Measurements from ENCODE around the gene DENND2C. TPM values are rescaled to one million over a fixed set of nuclear protein-coding genes. Genes with fewer than 3 reads are reported as not detected.

Gene DENND2C
- total and polyA plus RNA-seq, 12 donors = 0.91 to 4.2 (median 1.9) TPM

DNA sequence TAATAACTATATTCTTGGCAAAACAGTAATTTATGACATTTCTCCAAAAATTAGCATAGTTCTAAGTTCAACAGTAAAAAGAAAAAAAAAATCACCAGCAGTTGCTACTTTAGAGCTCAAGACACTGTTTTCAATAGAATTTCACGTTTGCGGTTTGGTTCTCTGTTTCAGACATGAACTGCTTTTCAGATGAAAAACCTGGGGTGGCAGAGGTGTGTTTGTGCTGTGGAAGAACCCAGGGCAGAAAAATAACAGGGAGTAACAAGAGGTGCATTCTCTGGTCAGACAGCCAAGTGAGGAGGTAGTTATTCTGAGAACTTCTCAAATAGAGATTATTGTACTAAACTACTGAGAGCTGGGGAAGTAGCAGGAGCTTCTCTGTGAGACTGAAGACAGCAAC, 37.8 kb upstream of the DENND2C start:
- H3K27me3 ChIP-seq = no peaks in the 10 kb centered on the region
- H3K27ac ChIP-seq = no peak overlapping the region
- no peak for TF ChIP-seq POLR2A (IDR thresholded peaks at IDR 0.05)
- TF ChIP-seq, protein P1, sequence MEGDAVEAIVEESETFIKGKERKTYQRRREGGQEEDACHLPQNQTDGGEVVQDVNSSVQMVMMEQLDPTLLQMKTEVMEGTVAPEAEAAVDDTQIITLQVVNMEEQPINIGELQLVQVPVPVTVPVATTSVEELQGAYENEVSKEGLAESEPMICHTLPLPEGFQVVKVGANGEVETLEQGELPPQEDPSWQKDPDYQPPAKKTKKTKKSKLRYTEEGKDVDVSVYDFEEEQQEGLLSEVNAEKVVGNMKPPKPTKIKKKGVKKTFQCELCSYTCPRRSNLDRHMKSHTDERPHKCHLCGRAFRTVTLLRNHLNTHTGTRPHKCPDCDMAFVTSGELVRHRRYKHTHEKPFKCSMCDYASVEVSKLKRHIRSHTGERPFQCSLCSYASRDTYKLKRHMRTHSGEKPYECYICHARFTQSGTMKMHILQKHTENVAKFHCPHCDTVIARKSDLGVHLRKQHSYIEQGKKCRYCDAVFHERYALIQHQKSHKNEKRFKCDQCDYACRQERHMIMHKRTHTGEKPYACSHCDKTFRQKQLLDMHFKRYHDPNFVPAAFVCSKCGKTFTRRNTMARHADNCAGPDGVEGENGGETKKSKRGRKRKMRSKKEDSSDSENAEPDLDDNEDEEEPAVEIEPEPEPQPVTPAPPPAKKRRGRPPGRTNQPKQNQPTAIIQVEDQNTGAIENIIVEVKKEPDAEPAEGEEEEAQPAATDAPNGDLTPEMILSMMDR (IDR thresholded peaks at IDR 0.05) = no peak
- 81 to 90% (median 84%) methylated on average over 2 of the region's 2 CpGs for WGBS, 4 donors
- H3K4me1 ChIP-seq (replicated peaks in 1 of 2) = no peaks in the 10 kb centered on the region
- intact Hi-C loops (cut with DNase I) = no loop called here
- no peak for DNase-seq
- peaks cover 0 to 55% of the 10 kb centered on the region in 2 donors for H3K36me3 ChIP-seq (replicated peaks in 1 of 2)
- no peak overlapping the region for H3K4me3 ChIP-seq
- no peaks in the 10 kb centered on the region for H3K9me3 ChIP-seq (replicated peaks in 1 of 3)

DNA sequence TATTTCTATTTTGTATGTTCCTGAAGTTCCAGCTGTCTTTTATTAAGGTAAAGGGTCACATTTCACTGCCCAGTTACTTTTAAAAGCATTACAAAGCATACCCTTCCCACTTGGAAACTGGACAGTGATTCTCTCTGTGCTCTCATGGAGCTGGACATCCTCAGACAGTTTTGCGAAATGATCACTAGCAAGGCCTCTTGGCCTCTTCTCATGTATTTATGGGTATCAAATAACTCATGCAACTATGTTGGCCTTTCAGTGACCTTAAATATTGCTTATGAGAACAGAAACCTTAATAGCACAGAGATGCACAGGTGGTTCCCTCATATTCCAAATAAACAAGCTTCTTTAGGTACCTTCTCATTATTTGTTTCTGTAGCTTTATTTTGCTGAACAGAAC, 33.4 kb upstream of the DENND2C start:
- no peaks in the 10 kb centered on the region for H3K27me3 ChIP-seq
- intact Hi-C loops (cut with DNase I) = no loop called here
- H3K4me1 ChIP-seq (replicated peaks in 1 of 2) = no peaks in the 10 kb centered on the region
- no peaks in the 10 kb centered on the region for H3K9me3 ChIP-seq (replicated peaks in 1 of 3)
- TF ChIP-seq POLR2A (IDR thresholded peaks at IDR 0.05) = no peak
- TF ChIP-seq, protein P1 (IDR thresholded peaks at IDR 0.05) = no peak
- H3K27ac ChIP-seq = no peak overlapping the region
- WGBS, 4 donors = 93 to 98% (median 96%) methylated on average over 1 of the region's 1 CpG
- H3K4me3 ChIP-seq = no peak overlapping the region
- no peak for DNase-seq
- H3K36me3 ChIP-seq (replicated peaks in 1 of 2) = peaks cover 0 to 30% of the 10 kb centered on the region in 2 donors

DNA sequence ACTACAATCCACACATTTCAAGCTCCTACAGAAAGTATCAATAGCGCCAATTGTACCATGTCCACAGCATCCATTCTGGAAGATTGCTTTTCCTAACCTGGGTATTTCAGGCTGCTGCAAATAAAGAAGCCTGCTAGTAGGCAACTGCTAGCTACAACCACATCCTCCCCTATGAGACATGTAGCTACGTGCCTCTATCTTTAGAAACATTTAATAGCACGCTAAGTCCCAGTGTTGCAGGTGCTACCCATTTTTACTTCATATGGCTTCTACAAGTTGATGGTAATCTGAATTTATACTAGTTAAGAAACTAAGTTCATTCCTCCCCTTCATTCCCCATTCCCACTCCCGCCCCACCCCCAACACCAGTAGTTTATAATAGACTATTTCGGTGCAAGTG, 32.9 kb upstream of the DENND2C start:
- H3K9me3 ChIP-seq (replicated peaks in 1 of 3) = no peaks in the 10 kb centered on the region
- intact Hi-C loops (cut with DNase I) = no loop called here
- TF ChIP-seq POLR2A (IDR thresholded peaks at IDR 0.05) = no peak
- TF ChIP-seq, protein P1 (IDR thresholded peaks at IDR 0.05) = no peak
- H3K4me1 ChIP-seq (replicated peaks in 1 of 2) = no peaks in the 10 kb centered on the region
- H3K27ac ChIP-seq = no peak overlapping the region
- WGBS, 4 donors = 89 to 96% (median 93%) methylated on average over 5 of the region's 5 CpGs
- H3K4me3 ChIP-seq = no peak overlapping the region
- H3K36me3 ChIP-seq (replicated peaks in 1 of 2) = peaks cover 0 to 25% of the 10 kb centered on the region in 2 donors
- H3K27me3 ChIP-seq = no peaks in the 10 kb centered on the region
- no peak for DNase-seq

DNA sequence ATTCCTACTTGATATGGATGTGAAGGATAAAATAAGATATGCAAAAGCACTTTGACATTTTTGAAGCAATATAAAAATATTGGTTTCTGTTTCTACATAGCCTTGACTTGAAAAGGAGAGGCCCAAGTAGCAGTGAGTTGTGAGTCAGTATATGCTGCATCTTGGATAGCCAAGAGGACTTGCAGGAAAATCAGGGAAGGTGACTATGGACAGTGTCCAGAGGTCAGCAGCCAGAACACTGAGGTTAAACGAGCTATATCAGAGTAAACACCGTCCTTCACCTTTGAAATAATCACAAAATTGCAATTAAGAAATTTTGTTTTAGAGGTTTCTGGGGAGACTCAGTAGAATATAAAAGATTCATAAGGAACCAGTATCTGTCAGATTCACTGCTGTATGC, 32.1 kb upstream of the DENND2C start:
- H3K9me3 ChIP-seq (replicated peaks in 1 of 3) = no peaks in the 10 kb centered on the region
- H3K27me3 ChIP-seq = no peaks in the 10 kb centered on the region
- 28 to 56% (median 47%) methylated on average over 2 of the region's 2 CpGs for WGBS, 4 donors
- TF ChIP-seq, protein P1 (IDR thresholded peaks at IDR 0.05) = no peak
- TF ChIP-seq POLR2A (IDR thresholded peaks at IDR 0.05) = no peak
- no peaks in the 10 kb centered on the region for H3K4me1 ChIP-seq (replicated peaks in 1 of 2)
- H3K27ac ChIP-seq = no peak overlapping the region
- no peak for DNase-seq
- H3K4me3 ChIP-seq = no peak overlapping the region
- intact Hi-C loops (cut with DNase I) = no loop called here
- peaks cover 0 to 17% of the 10 kb centered on the region in 2 donors for H3K36me3 ChIP-seq (replicated peaks in 1 of 2)

Data from adrenal gland (tissue), 12 donors.